Stimulated activated CD4-positive, alpha-beta T cell treated with anti-CD3 and anti-CD28 coated beads, TNF-alpha, amount 100 ng/mL, for 24 hours (primary cell): ENCODE measurements around the gene ART1.

Source experiments
- DNase-seq, 3 experiments: peaks; one replicate each; pipeline ENCODE4 v3.0.0-alpha.2; 2020; ENCODE audit warnings: low read depth in 3 of 3

The ART1 gene

DNA sequence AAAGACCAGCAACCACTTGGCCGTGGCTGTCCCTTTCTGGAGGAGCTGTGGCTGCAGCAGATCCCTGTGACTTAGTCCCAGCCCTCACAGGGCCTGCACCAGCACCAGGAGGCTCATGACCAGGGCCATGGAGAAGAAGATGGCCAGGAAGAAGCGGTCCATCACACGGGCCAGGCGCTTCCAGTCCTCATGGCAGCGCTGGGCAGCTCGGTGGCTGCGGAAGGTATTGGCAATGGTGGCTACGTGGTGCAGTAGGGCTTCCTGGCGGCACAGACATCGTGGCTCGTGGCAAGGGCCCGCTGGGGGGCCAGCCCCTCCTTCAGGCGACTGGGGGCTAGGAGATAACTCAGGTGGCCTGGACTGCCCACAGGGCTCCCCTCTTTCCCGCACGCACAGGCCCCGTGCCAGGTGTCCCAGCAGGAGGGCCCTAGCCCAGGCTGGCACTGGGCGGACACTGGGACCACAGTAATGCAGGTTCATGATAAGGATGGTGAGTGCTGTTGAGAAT, 21.1 kb downstream of the ART1 start:
- no peak for DNase-seq

GRCh38 chr11:3667149-3668035, 22.5 kb downstream of the ART1 start:
- no peak for DNase-seq

GRCh38 chr11:3669128-3669527, 24.2 kb downstream of the ART1 start:
- DNase-seq, result no peak

DNA sequence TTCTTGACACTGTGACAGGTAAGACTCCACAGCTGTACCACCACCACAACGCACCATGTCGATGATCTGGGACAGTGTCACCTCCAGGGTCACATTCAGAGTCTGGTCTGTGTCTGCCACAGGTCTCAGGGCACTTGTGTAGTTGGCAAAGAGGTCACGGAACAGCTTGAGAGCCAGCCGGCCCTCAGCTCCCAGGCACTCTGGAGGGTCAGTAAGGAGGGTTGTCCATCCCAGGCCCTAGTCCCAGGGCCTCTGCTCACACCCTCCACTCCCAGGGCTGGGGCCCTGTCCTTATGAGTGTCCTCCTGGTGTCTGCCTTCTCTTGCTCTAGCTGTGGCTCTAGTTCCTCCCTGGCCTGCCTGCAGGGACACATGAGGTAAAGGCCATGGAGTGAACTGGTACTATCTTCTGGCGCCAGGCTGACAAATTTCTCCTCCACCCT, 24.8 kb downstream of the ART1 start:
- no peak for DNase-seq

DNA sequence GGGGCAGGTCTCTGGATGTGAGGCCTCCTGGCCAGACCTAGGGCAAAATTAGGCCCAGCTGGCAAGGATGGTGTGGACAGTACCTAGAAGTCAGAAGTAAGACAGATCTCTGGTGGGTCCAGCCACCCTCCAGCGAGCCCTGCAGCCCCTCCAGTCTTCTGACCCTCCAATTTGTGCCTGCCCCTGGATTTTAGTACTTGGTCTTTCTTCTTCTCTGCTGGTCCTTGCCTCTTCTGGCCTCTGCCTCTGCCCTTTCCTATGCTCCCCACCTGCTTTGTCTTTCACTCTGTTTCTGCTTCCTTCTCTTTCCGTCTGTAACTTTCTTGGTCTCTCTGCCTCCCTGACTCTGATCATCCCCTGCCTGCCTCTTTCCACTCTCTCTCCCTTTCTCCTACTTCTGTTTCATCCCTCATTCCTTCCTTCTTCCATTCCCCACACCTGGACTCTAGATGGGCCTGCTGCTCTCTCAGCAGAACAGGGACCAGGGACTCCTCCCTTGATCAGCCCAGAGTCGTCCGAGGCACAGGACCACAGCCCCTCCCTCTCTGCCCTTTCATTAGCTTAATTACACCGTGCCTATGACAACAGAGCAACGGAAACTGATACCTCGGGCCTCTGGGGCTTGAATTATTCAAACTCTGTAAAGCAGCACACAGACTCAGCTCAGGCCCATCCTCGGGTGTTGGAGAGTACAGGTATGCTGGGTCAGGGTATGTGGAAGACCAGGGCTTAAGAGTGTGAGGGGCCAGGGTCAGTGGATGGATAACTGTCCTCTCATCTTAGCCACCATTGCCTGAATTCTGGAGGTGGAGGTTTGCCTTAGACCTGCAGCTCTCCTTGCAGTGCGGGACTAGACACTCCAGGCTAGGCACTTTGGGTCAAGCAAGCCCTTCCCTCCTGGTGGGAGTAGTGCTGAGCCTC, 26.7 kb downstream of the ART1 start, which contains the start of gene CHRNA10:
CHRNA10 (minus strand) TSS at position 51 of the 921 bp plus-strand sequence. CDS start 72 bp downstream, outside the sequence.
- DNase-seq, result no peak

GRCh38 chr11:3674189-3674588, 29.3 kb downstream of the ART1 start:
- DNase-seq, result no peak

DNA sequence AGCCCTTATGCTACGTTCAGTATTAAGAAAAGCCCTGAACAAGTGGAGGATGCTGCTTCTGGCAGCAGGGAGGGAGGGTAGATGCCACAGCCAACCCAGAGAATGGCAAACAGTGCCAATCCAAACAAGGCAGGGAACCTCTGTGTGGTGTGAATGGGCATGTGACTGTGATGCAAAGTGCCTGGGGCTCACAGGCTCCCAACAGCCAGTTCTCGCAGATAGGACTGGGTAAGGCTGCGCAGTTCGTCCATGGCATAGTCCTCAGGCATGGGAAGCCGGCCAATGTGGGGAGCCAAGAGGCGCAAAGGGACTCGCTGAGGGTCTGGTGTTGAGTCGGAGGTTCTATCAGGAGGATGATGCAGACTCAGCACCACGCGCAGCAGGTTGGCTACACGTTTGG, 31.0 kb downstream of the ART1 start:
- no peak for DNase-seq

DNA sequence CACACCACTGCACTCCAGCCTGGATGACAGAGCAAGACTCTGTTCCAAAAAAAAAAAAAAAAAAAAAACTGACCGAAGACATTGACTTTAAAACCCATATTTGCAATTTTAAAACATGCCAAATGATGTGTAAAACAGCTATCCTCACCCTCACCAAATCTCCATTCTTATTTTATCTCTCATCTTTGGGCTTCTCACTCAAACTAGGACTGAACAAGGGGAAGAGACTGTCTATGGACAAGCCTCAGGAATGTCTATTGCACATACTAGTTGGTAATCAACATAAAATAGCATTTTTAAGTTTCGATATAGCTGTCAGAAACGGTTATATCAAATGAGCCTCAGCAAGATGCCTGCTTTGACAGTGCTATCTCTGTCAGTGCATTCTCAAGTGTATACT, 34.1 kb downstream of the ART1 start:
- DNase-seq, result no peak

DNA sequence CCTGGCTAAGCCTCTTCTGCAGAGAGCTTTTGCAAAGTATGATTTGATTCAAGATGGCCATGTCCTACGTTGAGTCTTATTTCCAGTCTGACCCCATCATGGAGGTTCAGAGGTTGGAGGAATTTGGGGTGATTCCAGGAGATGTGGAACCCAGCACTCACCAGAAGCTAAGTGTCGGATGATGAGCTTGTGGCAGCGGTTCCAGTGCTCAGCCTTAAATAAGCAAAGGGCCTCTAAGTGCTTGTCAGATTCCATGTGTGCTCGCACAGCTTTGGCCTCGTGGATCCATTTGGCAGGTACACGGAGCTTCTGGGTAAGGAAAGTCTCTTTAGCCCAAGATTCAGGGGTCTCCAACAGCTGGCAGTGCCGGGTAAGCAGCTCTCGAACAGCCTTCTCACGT, 38.1 kb downstream of the ART1 start:
- DNase-seq, result no peak

- DNase-seq, result no peak
These were observed 39.3 kb downstream of the ART1 start for GRCh38 chr11:3684129-3684818.

DNA sequence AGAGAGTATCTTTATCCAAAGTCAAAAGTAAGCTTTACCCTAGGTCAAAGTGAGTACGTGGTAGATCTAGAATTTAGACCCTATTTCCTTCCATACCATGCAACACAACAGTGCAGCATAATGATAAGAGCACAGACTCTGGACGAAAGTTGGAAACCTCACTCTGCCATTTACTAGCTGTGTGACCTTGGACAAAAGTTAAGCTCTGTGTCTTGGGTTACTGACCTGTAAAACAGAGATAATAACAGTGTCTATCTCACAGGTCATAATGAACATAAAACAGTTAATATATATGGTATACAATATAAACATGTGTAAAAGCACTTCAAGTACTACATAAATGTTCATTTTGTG, 39.9 kb downstream of the ART1 start:
- DNase-seq, result no peak

GRCh38 chr11:3685923-3686322, 41.0 kb downstream of the ART1 start:
- no peak for DNase-seq

DNA sequence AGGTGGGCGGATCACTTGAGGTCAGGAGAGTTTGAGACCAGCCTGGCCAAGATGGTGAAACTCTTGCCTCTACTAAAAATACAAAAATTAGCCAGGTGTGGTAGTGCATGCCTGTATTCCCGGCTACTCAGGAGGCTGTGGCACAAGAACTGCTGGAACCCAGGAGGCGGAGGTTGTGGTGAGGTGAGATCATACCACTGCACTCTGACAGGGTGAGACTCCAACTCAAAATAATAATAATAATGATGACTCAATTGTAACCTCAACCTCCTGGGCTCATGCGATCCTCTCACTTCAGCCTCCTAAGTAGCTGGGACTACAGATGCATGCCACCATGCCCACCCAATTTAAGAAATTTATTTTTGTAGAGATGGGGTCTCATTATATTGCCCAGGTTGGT, 41.8 kb downstream of the ART1 start:
- no peak for DNase-seq

DNA sequence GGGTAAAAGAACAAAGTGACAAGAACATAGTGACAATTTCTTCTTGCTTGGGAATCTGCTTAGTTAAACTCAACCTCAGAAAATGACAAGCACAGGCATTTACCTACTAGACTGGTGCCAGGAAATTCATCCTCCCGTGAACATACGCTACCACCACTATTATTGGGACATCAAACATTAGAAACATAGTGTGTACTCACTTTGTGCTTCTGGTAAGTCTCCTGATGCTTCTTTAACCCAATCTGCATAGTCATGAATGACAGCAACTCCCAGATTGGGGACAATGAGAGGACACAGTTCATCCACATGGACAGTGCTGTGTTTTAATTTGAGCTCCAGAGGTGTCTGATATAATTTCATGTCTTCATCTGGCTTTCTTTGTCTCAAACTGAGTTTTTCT, 55.5 kb downstream of the ART1 start:
- DNase-seq, result no peak

- no peak for DNase-seq
These were observed 56.0 kb downstream of the ART1 start for GRCh38 chr11:3700910-3701309.

GRCh38 chr11:3703383-3703782, 58.5 kb downstream of the ART1 start:
- DNase-seq, result no peak

GRCh38 chr11:3707176-3707575, 62.2 kb downstream of the ART1 start:
- no peak for DNase-seq

- DNase-seq, result no peak
These were observed 65.0 kb downstream of the ART1 start for GRCh38 chr11:3709977-3710376.

DNA sequence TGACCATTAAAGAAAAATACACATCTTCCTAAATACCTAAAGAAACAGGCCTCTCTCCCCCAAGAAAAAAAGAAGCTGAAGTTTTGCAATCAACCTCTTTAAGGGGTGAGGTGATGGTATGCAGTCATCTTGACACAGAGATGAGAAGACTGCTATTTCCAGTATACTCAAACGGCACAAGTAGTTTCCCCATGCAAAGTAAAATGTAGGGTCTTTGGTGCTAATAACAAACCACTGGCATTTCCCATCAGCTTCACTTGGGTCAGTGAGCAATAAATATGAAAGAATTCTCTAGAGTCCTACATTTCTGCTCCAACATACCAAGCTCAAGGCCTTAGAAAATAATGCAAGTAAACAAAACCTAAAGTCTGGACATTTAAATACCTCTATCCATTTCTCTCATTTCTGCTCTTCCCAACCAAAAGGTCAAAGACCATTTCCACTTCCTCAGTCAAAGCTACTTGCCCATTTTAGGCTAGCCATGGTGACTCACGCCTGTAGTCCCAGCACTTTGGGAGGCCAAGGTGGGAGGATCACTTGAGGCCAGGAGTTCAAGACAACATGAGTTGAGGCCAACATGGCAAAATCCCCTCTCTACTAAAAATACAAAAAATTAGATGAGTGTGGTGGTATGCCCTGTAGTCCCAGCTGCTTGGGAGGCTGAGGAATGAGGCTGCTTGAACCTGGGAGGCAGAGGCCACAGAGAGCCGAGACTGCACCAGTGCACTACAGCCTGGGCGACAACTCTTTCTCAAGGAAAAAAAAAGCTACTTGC, 65.7 kb downstream of the ART1 start:
- no peak for DNase-seq

DNA sequence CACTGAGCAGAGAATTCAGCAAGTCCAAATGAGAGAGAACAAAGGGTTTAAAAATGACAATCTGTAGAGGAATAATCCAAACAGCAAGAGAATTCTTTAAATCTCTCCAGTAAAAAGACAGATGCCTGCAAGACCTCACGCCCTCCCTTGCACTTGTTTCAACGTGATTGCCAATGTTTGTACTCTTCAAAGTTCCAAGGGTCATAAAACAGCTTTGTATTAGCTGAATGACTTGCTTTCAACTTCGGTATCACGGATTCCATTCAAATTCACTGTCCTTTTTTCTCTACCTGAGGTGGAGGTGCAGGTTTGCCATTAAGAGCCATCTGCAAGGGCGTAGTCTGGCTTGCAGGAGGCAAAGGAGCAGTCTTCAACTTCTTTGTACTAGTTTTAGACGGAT, 67.3 kb downstream of the ART1 start:
- no peak for DNase-seq
